Liver (tissue), 3 donors: ENCODE data around the gene HIVEP2.

Experiments used
- CTCF ChIP-seq: fragments of 150-350 bp; IDR thresholded peaks from 2 replicates; pipeline ENCODE4 v1.5.1; 2017; ENCODE audit warnings: improper control_type of control experiment, low read depth, low read length; ENCODE audit not compliant: missing input control
- FOXA1 ChIP-seq: IDR thresholded peaks from 2 replicates; pipeline ENCODE4 v1.6.1; 2016; ENCODE audit warnings: antibody characterized with exemption
- RAD21 ChIP-seq, 2 donors: IDR thresholded peaks; 2 replicates each; pipeline ENCODE4 v1.6.1; 2016; ENCODE audit warnings: antibody characterized with exemption in 2 of 2, mild to moderate bottlenecking in 2 of 2
- donor health status: healthy.
- donor health status: healthy.

- TF ChIP-seq RAD21 (IDR thresholded peaks at IDR 0.05): no peak
- TF ChIP-seq FOXA1: no peak
- TF ChIP-seq CTCF: no peak
These were observed 88.9 kb downstream of the HIVEP2 start for GRCh38 chr6:142855893-142856623.
